GM12878 (cell line): ENCODE data around the gene IPPK. TPM values are rescaled to one million over a fixed set of nuclear protein-coding genes. Genes with fewer than 3 reads are reported as not detected.
A peak's percentile ranks its signal among the peaks of the same experiment; 100 is the strongest.

Experiments
- ATAC-seq: fragments of 200-7000 bp; cut with Tn5 transposase; 3 replicates; pipeline ENCODE4 v1.9.1; 2020; ENCODE audit warnings: mild to moderate bottlenecking, moderate library complexity
- BruUV-seq: library from RNA; stranded (reverse); fragments of 400-500 nt; replicated peaks from 2 replicates; lab custom pipeline; 2021; lab: Mats Ljungman, UMichigan
- CTCF ChIA-PET: fragments of 300-600 bp; sonication (Branson Sonifier 250); formaldehyde crosslinking; extraction: SDS; loops from one replicate; lab custom pipeline; 2021; ENCODE audit warnings: inconsistent platforms; lab: Yijun Ruan, JAX
- POLR2A ChIA-PET: fragments of 350-600 bp; formaldehyde crosslinking; extraction: SDS; loops from one replicate; lab custom pipeline; 2021; ENCODE audit warnings: inconsistent platforms; lab: Charles Lee
- RAD21 ChIA-PET: fragments of 300-600 bp; sonication (Branson Sonifier 250); formaldehyde crosslinking; loops from one replicate; lab custom pipeline; 2023; ENCODE audit warnings: antibody characterized with exemption; ENCODE audit not compliant: unreplicated experiment; lab: Charles Lee
- SMC1A ChIA-PET: fragments of 300-600 bp; sonication (Branson Sonifier 250); formaldehyde crosslinking; loops from one replicate; lab custom pipeline; 2023; ENCODE audit not compliant: unreplicated experiment, uncharacterized antibody; lab: Charles Lee
- DNase-seq: peaks from one replicate; pipeline ENCODE4 v3.0.0-alpha.2; 2011; ENCODE audit warnings: low read depth, low spot score
- FAIRE-seq: peaks from 3 replicates; lab custom pipeline; 2011; peaks lifted over from hg19 to GRCh38; lab: Jason Lieb, UNC
- H2AFZ ChIP-seq: 2 replicates; pipeline ENCODE4 v1.6.0; 2011; ENCODE audit warnings: low read depth, low read length, control low read depth; ENCODE audit not compliant: control insufficient read depth
- H3K27ac ChIP-seq: 2 replicates; pipeline ENCODE4 v1.5.1; 2011; ENCODE audit warnings: control low read depth; ENCODE audit not compliant: control insufficient read depth, insufficient read depth
- H3K27me3 ChIP-seq, 2 experiments: replicated peaks in 1 of 2; 2 replicates each; pipeline versions ENCODE4 v1.6.0 to v1.6.1; 2011; ENCODE audit warnings: low read length in 1 of 2; ENCODE audit not compliant: control insufficient read depth in 2 of 2, insufficient read depth in 2 of 2
- H3K36me3 ChIP-seq, 2 experiments: 2 replicates each; pipeline ENCODE4 v1.5.1; 2011; ENCODE audit warnings: low read length in 1 of 2; ENCODE audit not compliant: control insufficient read depth in 2 of 2, insufficient read depth in 2 of 2
- H3K4me1 ChIP-seq: 2 replicates; pipeline ENCODE4 v1.6.1; 2011; ENCODE audit warnings: mild to moderate bottlenecking, low read length, moderate library complexity, mixed read lengths; ENCODE audit not compliant: control insufficient read depth, insufficient read depth
- H3K4me2 ChIP-seq: 2 replicates; pipeline ENCODE4 v1.6.0; 2011; ENCODE audit warnings: control low read depth; ENCODE audit not compliant: control insufficient read depth, insufficient read depth
- H3K4me3 ChIP-seq: fragments of 200-600 bp; sonication (generic); 2 replicates; pipeline ENCODE4 v1.5.1; 2016
- H3K79me2 ChIP-seq: 2 replicates; pipeline ENCODE4 v1.6.0; 2011; ENCODE audit warnings: low read length; ENCODE audit not compliant: control insufficient read depth, insufficient read depth
- H3K9ac ChIP-seq: 2 replicates; pipeline ENCODE4 v1.8.0; 2011; ENCODE audit warnings: low read length, control low read depth, mixed read lengths; ENCODE audit not compliant: control insufficient read depth, insufficient read depth
- H3K9me3 ChIP-seq: replicated peaks from 3 replicates; pipeline ENCODE4 v1.5.1; 2011; ENCODE audit warnings: mild to moderate bottlenecking, low read length; ENCODE audit not compliant: control insufficient read depth, insufficient read depth
- H4K20me1 ChIP-seq: 2 replicates; pipeline ENCODE4 v1.6.0; 2011; ENCODE audit not compliant: control insufficient read depth, insufficient read depth
- CTCF ChIP-seq, 3 experiments: IDR thresholded peaks in 2 of 3; conservative IDR thresholded peaks in 1 of 3; 2 replicates each; pipeline ENCODE4 v1.5.1; 2011; ENCODE audit warnings: low read depth in 3 of 3, low read length in 3 of 3, mild to moderate bottlenecking in 3 of 3, control low read depth in 2 of 3, moderate library complexity in 2 of 3, inconsistent platforms in 1 of 3, mixed read lengths in 1 of 3; ENCODE audit not compliant: control insufficient read depth in 2 of 3, insufficient read depth in 1 of 3; ENCODE audit errors: extremely low read depth in 1 of 3
- ETV6 ChIP-seq, 2 experiments: fragments of 450-650 bp in 1 of 2; IDR thresholded peaks in 1 of 2; conservative IDR thresholded peaks in 1 of 2; 2 replicates each; pipeline ENCODE4 v1.6.1; 2014; ENCODE audit warnings: antibody characterized with exemption in 1 of 2, borderline replicate concordance in 1 of 2, low read depth in 1 of 2, mild to moderate bottlenecking in 1 of 2, moderate library complexity in 1 of 2
- FOS ChIP-seq: IDR thresholded peaks from 3 replicates; pipeline ENCODE4 v1.6.1; 2011; ENCODE audit warnings: borderline replicate concordance; ENCODE audit not compliant: insufficient read length; ENCODE audit errors: extremely low read depth
- IRF4 ChIP-seq: IDR thresholded peaks from 2 replicates; pipeline ENCODE4 v1.6.1; 2011; ENCODE audit warnings: low read depth, low read length
- MEF2A ChIP-seq: IDR thresholded peaks from 2 replicates; pipeline ENCODE4 v1.6.1; 2011; ENCODE audit warnings: low read depth, mild to moderate bottlenecking, low read length, moderate library complexity; ENCODE audit not compliant: insufficient read depth
- MTA3 ChIP-seq: IDR thresholded peaks from 2 replicates; pipeline ENCODE4 v1.6.1; 2012; ENCODE audit warnings: low read length, inconsistent platforms, borderline replicate concordance
- NKRF ChIP-seq: fragments of 450-650 bp; conservative IDR thresholded peaks from 2 replicates; pipeline ENCODE4 v1.6.1; 2017; ENCODE audit warnings: mild to moderate bottlenecking, moderate library complexity
- POLR2AphosphoS5 ChIP-seq: IDR thresholded peaks from 2 replicates; pipeline ENCODE4 v1.6.1; 2011; ENCODE audit warnings: mild to moderate bottlenecking, low read length, inconsistent platforms
- SMAD1 ChIP-seq: fragments of 450-650 bp; IDR thresholded peaks from 2 replicates; pipeline ENCODE4 v1.6.1; 2018; ENCODE audit warnings: mild to moderate bottlenecking, low read depth; ENCODE audit not compliant: partially characterized antibody
- STAT1 ChIP-seq: fragments of 450-650 bp; conservative IDR thresholded peaks from 2 replicates; pipeline ENCODE4 v1.6.1; 2014; ENCODE audit warnings: antibody characterized with exemption, mild to moderate bottlenecking
- WGBS: methylation state at CpG from one replicate; pipeline ENCODE4 v1.1.6; 2016; ENCODE audit warnings: low lambda C conversion rate; ENCODE audit not compliant: insufficient replicate concordance, insufficient coverage; ENCODE audit errors: missing lambda C conversion rate; 5-methylcytosine and 5-hydroxymethylcytosine counted together
- in situ Hi-C: fragments of 300-500 bp; cut with MboI; formaldehyde crosslinking; loops from 9 replicates; pipeline ENCODE4 v1.14.3; 2018; ENCODE audit warnings: mixed read lengths
- intact Hi-C: fragments of 100-400 bp; cut with micrococcal nuclease; formaldehyde crosslinking; loops from one replicate; pipeline ENCODE4 v1.14.2; 2022; ENCODE audit not compliant: unreplicated experiment
- polyA plus RNA-seq, 11 experiments: library from polyadenylated mRNA; depleted of rRNA in 4 of 11; unstranded in 6 of 11; stranded (reverse) in 5 of 11; fragments of >200 nt; fragmentation: Nextera tagmentation in 4 of 11; fragmentation: Illumina TruSeq in 1 of 11; extraction: Ambion mirVana in 4 of 11; extraction: Trizol in 1 of 11; gene quantifications; 1 replicate in 1 of 11; 2 replicates in 10 of 11; pipeline versions ENCODE4 v1.2.1 to v1.2.3, GENCODE V29; 2011 to 2016; ENCODE audit warnings: inconsistent platforms in 2 of 11, missing spikeins in 2 of 11, low read depth in 1 of 11
- total RNA-seq, 4 experiments: library from RNA; depleted of rRNA in 3 of 4; stranded (reverse); fragments of >200 nt in 3 of 4; fragmentation: Illumina TruSeq in 1 of 4; extraction: Trizol in 1 of 4; gene quantifications; 2 replicates each; pipeline versions ENCODE4 v1.2.1 to v1.2.3, GENCODE V29; 2013 to 2021
- TF ChIP-seq, protein P1 (sequence below): fragments of 450-650 bp; formaldehyde crosslinking; IDR thresholded peaks from 2 replicates; pipeline ENCODE4 v1.4.0; 2020; ENCODE audit warnings: mild to moderate bottlenecking, moderate library complexity

The IPPK gene
- total and polyA plus RNA-seq, 10 of the 15 experiments (the other 5 are each of a cell fraction or from before 2014, with no cell fraction given): 2.1 to 22.1 (median 11.4) TPM

DNA sequence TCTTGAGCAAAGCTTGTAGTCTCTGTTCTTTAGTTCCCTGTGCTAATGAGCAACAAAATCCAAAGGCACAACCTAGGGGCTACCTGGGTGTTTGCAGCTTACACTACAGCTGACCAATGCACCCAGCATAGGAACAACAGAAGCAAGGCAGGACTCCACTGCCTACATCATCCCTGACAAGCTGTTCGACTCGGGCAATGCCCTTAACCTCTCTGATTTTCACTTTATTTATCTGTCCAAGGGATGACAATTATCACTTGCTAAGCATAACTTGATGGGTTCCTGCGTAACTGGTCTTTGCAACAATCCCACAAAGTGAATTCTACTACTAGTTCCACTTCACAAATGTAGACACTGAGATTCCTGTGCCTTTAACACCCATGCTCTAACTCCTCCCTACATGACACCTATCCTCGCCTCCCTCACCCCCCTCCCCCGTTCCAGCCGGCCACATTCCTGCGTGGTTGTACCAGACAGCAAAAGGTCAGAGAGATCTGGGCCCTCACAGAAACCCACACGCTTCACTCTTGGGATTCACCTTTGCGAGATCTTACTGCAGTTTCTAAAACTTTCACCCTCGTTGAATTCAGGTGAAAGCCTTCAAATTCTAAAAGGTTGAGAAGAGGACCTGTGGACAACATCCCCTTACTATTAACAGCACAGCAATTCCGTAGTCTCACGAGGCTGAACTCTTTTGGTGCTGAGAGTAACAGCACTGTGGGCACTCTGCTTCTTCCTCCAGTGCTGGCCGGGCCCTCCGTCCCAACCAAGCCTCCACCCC, 995 bp downstream of the IPPK start (continued):
- TF ChIP-seq NKRF (0 out of 2 replicates have a peak, but pooled peaks have one; percentile 17), CTCF (IDR thresholded peaks at IDR 0.05 in 2 of 3, conservative IDR thresholded peaks at IDR 0.05 in 1 of 3; ENCODE audit: control insufficient read depth in 2 of 3, extremely low read depth in 1 of 3, insufficient read depth in 1 of 3, low read depth in 3 of 3, low read length in 3 of 3) (peak in 1 of 3 experiments; percentile 2; a peak in 1 of 6 replicates)

GRCh38 chr9:92666912-92667532, 2.9 kb downstream of the IPPK start:
- 90% methylated on average over 8 of the region's 8 CpGs for WGBS
- Histone ChIP-seq H3K36me3 (peaks cover 0 to 25% of the 10 kb centered on the region in 2 experiments; a peak in 2 of 4 replicates), H3K79me2 (peaks cover 65% of the 10 kb centered on the region), H3K9me3 (no peaks in the 10 kb centered on the region; the same call in 2 of the 3 replicates), H2AFZ (no peak overlapping the region), H3K27me3 (no peaks in the 10 kb centered on the region), H3K9ac (no peak overlapping the region), H3K27ac (no peak overlapping the region), H3K4me3 (no peak overlapping the region), H3K4me2 (peak overlapping the region; percentile 41), H3K4me1 (peaks cover 28% of the 10 kb centered on the region), H4K20me1 (peaks cover 4% of the 10 kb centered on the region; the same call in 1 of the 2 replicates)
- ChIA-PET CTCF (interaction anchor here (1.8 kb wide), 1 partner anchor 40 kb away, joined by 6 read pairs; no protein-coding TSS in a partner anchor), SMC1A (interaction anchor here (1.0 kb wide), 2 partner anchors 37 to 97 kb away, joined by 3 read pairs; no protein-coding TSS in a partner anchor), RAD21 (no interaction called here), POLR2A (interaction anchor here (1.5 kb wide), 1 partner anchor 209 kb away, joined by 4 read pairs; no protein-coding TSS in a partner anchor)
- in situ Hi-C loops (no loop called here), intact Hi-C loops (loop anchor here (5.0 kb wide), 1 partner anchor 40 kb away; no protein-coding TSS in a partner anchor)
- ATAC-seq (no peak), FAIRE-seq (no peak), DNase-seq (no peak)
- BruUV-seq: TSS peak; percentile 28
- TF ChIP-seq MTA3 (no peak), ETV6 (conservative IDR thresholded peaks at IDR 0.05 in 1 of 2, IDR thresholded peaks at IDR 0.05 in 1 of 2; ENCODE audit: borderline replicate concordance in 1 of 2, low read depth in 1 of 2) (no peak), SMAD1 (no peak), FOS (no peak), STAT1 (no peak), IRF4 (no peak), MEF2A (no peak), POLR2AphosphoS5 (no peak)
- TF ChIP-seq, protein P1, sequence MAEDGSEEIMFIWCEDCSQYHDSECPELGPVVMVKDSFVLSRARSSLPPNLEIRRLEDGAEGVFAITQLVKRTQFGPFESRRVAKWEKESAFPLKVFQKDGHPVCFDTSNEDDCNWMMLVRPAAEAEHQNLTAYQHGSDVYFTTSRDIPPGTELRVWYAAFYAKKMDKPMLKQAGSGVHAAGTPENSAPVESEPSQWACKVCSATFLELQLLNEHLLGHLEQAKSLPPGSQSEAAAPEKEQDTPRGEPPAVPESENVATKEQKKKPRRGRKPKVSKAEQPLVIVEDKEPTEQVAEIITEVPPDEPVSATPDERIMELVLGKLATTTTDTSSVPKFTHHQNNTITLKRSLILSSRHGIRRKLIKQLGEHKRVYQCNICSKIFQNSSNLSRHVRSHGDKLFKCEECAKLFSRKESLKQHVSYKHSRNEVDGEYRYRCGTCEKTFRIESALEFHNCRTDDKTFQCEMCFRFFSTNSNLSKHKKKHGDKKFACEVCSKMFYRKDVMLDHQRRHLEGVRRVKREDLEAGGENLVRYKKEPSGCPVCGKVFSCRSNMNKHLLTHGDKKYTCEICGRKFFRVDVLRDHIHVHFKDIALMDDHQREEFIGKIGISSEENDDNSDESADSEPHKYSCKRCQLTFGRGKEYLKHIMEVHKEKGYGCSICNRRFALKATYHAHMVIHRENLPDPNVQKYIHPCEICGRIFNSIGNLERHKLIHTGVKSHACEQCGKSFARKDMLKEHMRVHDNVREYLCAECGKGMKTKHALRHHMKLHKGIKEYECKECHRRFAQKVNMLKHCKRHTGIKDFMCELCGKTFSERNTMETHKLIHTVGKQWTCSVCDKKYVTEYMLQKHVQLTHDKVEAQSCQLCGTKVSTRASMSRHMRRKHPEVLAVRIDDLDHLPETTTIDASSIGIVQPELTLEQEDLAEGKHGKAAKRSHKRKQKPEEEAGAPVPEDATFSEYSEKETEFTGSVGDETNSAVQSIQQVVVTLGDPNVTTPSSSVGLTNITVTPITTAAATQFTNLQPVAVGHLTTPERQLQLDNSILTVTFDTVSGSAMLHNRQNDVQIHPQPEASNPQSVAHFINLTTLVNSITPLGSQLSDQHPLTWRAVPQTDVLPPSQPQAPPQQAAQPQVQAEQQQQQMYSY (CRISPR knock-in tag): no peak
